SU-DHL-6 (cell line): Measurements from ENCODE around the gene VENTX.

Experiments
- H2AFZ ChIP-seq: fragments of 200-600 bp; sonication (generic); 2 replicates; pipeline ENCODE4 v1.6.1; 2014; ENCODE audit warnings: low read depth, mild to moderate bottlenecking, moderate library complexity, mixed read lengths, antibody characterized with exemption, low read length; ENCODE audit not compliant: severe bottlenecking
- H3F3A ChIP-seq: fragments of 200-600 bp; shearing (Covaris generic); 2 replicates; pipeline ENCODE4 v1.6.0; 2016; ENCODE audit warnings: antibody characterized with exemption, mild to moderate bottlenecking; ENCODE audit not compliant: insufficient read depth
- H3K27ac ChIP-seq: fragments of 200-600 bp; sonication (generic); 2 replicates; pipeline ENCODE4 v1.5.1; 2016; ENCODE audit warnings: low read depth, mild to moderate bottlenecking, low read length, moderate library complexity, mixed read lengths
- H3K27me3 ChIP-seq: fragments of 200-600 bp; sonication (generic), shearing (Covaris generic); 2 replicates; pipeline ENCODE4 v1.6.0; 2014; ENCODE audit warnings: mild to moderate bottlenecking, low read length
- H3K36me3 ChIP-seq: fragments of 200-600 bp; sonication (generic); 2 replicates; pipeline ENCODE4 v1.6.1; 2014; ENCODE audit warnings: mild to moderate bottlenecking, low read length, mixed read lengths
- H3K4me2 ChIP-seq: fragments of 300-600, 200-600 bp; shearing (Covaris generic), sonication (generic); 2 replicates; pipeline ENCODE4 v1.6.0; 2014; ENCODE audit warnings: low read length, low read depth, mild to moderate bottlenecking; ENCODE audit not compliant: poor library complexity, severe bottlenecking
- H3K4me3 ChIP-seq: fragments of 200-600 bp; sonication (generic); 2 replicates; pipeline ENCODE4 v1.5.1; 2014; ENCODE audit warnings: antibody characterized with exemption, low read length, mild to moderate bottlenecking, mixed read lengths; ENCODE audit not compliant: insufficient read depth, poor library complexity, severe bottlenecking
- H3K79me2 ChIP-seq: fragments of 200-600 bp; sonication (generic); 2 replicates; pipeline ENCODE4 v1.6.1; 2014; ENCODE audit warnings: mild to moderate bottlenecking, low read length, moderate library complexity; ENCODE audit not compliant: insufficient read depth
- H3K9ac ChIP-seq: fragments of 200-600 bp; sonication (generic); 2 replicates; pipeline ENCODE4 v1.7.0; 2014; ENCODE audit warnings: mild to moderate bottlenecking, low read length
- H3K9me2 ChIP-seq: fragments of 200-600 bp; sonication (generic); replicated peaks from 2 replicates; pipeline ENCODE4 v1.6.1; 2014; ENCODE audit warnings: low read length; ENCODE audit not compliant: insufficient read depth
- H3K9me3 ChIP-seq: fragments of 200-600 bp; sonication (generic); 2 replicates; pipeline ENCODE4 v1.6.1; 2014; ENCODE audit warnings: low read length, mixed read lengths; ENCODE audit not compliant: insufficient read depth
- H4K20me1 ChIP-seq: fragments of 200-600 bp; sonication (generic); 2 replicates; pipeline ENCODE4 v1.6.1; 2014; ENCODE audit warnings: low read depth, mild to moderate bottlenecking, antibody characterized with exemption, low read length, moderate library complexity, mixed read lengths
- CTCF ChIP-seq: fragments of 200-600 bp; sonication (generic); IDR thresholded peaks from one replicate; pipeline ENCODE4 v1.5.1; 2017; ENCODE audit warnings: antibody characterized with exemption, mild to moderate bottlenecking, low read length, moderate library complexity; ENCODE audit not compliant: insufficient read depth, poor library complexity, severe bottlenecking
- EZH2phosphoT487 ChIP-seq: fragments of 200-600 bp; sonication (generic), shearing (Covaris generic); conservative IDR thresholded peaks from 2 replicates; pipeline ENCODE4 v1.6.1; 2018; ENCODE audit warnings: mild to moderate bottlenecking, antibody characterized with exemption, low read length, moderate library complexity, mixed read lengths

The VENTX gene

GRCh38 chr10:133249975-133250754, 12.5 kb downstream of the VENTX start:
- no peaks in the 10 kb centered on the region for H3K9me2 ChIP-seq
- no peak overlapping the region for H3K4me2 ChIP-seq
- no peak overlapping the region for H2AFZ ChIP-seq
- no peaks in the 10 kb centered on the region for H3F3A ChIP-seq
- H3K79me2 ChIP-seq, result no peaks in the 10 kb centered on the region
- no peaks in the 10 kb centered on the region for H3K27me3 ChIP-seq
- H3K9me3 ChIP-seq, result no peaks in the 10 kb centered on the region
- H3K27ac ChIP-seq, result no peak overlapping the region
- no peaks in the 10 kb centered on the region for H4K20me1 ChIP-seq
- TF ChIP-seq EZH2phosphoT487 (no peak), CTCF (no peak)
- H3K4me3 ChIP-seq, result no peak overlapping the region
- no peak overlapping the region for H3K9ac ChIP-seq
- no peaks in the 10 kb centered on the region for H3K36me3 ChIP-seq

GRCh38 chr10:133251388-133252222, 13.9 kb downstream of the VENTX start:
- Histone ChIP-seq H3K27ac (no peak overlapping the region), H3K79me2 (no peaks in the 10 kb centered on the region), H3F3A (no peaks in the 10 kb centered on the region), H3K9me2 (no peaks in the 10 kb centered on the region), H3K9me3 (no peaks in the 10 kb centered on the region), H4K20me1 (no peaks in the 10 kb centered on the region), H3K4me3 (no peak overlapping the region), H3K4me2 (no peak overlapping the region), H3K27me3 (no peaks in the 10 kb centered on the region), H2AFZ (no peak overlapping the region), H3K36me3 (no peaks in the 10 kb centered on the region), H3K9ac (no peak overlapping the region)
- no peak for TF ChIP-seq EZH2phosphoT487
- no peak for TF ChIP-seq CTCF

- no peaks in the 10 kb centered on the region for H3K9me2 ChIP-seq
- H4K20me1 ChIP-seq, result no peaks in the 10 kb centered on the region
- H3K27me3 ChIP-seq, result no peaks in the 10 kb centered on the region
- no peak overlapping the region for H3K4me2 ChIP-seq
- TF ChIP-seq CTCF, result no peak
- TF ChIP-seq EZH2phosphoT487, result no peak
- H3K27ac ChIP-seq, result no peak overlapping the region
- H3F3A ChIP-seq, result no peaks in the 10 kb centered on the region
- H3K9ac ChIP-seq, result no peak overlapping the region
- H2AFZ ChIP-seq, result no peak overlapping the region
- H3K79me2 ChIP-seq, result no peaks in the 10 kb centered on the region
- no peak overlapping the region for H3K4me3 ChIP-seq
- no peaks in the 10 kb centered on the region for H3K36me3 ChIP-seq
- no peaks in the 10 kb centered on the region for H3K9me3 ChIP-seq
These were observed 14.5 kb downstream of the VENTX start for GRCh38 chr10:133252223-133252552.
